Endothelial cell of umbilical vein (primary cell): ENCODE results near the gene ZNF407. TPM values are rescaled to one million over a fixed set of nuclear protein-coding genes. Genes with fewer than 3 reads are reported as not detected.

ENCODE experiments used
- BruUV-seq: library from RNA; stranded (reverse); fragments of 400-500 nt; replicated peaks from 2 replicates; lab custom pipeline; 2021; lab: Mats Ljungman, UMichigan
- CTCF ChIA-PET: fragments of 300-600, 350-600 bp; sonication (Branson Sonifier 250); formaldehyde crosslinking; loops from one replicate; lab custom pipeline; 2021; ENCODE audit warnings: antibody characterized with exemption, inconsistent platforms; lab: Charles Lee
- POLR2A ChIA-PET: fragments of 300-600, 350-600 bp; sonication (Branson Sonifier 250); formaldehyde crosslinking; loops from one replicate; lab custom pipeline; 2021; ENCODE audit warnings: antibody characterized with exemption, inconsistent platforms; lab: Charles Lee
- DNase-seq: peaks from one replicate; pipeline ENCODE4 v3.0.0-alpha.2; 2011; ENCODE audit warnings: low read depth, low spot score
- FAIRE-seq: peaks from 2 replicates; lab custom pipeline; 2011; peaks lifted over from hg19 to GRCh38; lab: Jason Lieb, UNC
- H2AFZ ChIP-seq: 2 replicates; pipeline ENCODE4 v1.6.0; 2012; ENCODE audit warnings: low read depth, low read length, control low read depth, inconsistent platforms
- H3K27ac ChIP-seq: 2 replicates; pipeline ENCODE4 v1.5.1; 2011; ENCODE audit warnings: low read depth, mild to moderate bottlenecking, control low read depth, low read length, moderate library complexity; ENCODE audit not compliant: insufficient read depth
- H3K27me3 ChIP-seq, 2 experiments: 2 replicates each; pipeline versions ENCODE4 v1.6.0 to v1.6.1; 2011; ENCODE audit warnings: low read length in 2 of 2, mixed read lengths in 1 of 2; ENCODE audit not compliant: control insufficient read depth in 2 of 2, insufficient read depth in 2 of 2
- H3K36me3 ChIP-seq, 2 experiments: 2 replicates in 1 of 2; 3 replicates in 1 of 2; pipeline ENCODE4 v1.5.1; 2011; ENCODE audit warnings: low read length in 2 of 2, mild to moderate bottlenecking in 1 of 2, moderate library complexity in 1 of 2; ENCODE audit not compliant: control insufficient read depth in 2 of 2, insufficient read depth in 2 of 2; ENCODE audit errors: extremely low read depth in 1 of 2
- H3K4me1 ChIP-seq: 3 replicates; pipeline ENCODE4 v1.5.1; 2011; ENCODE audit warnings: mild to moderate bottlenecking, low read length; ENCODE audit not compliant: control insufficient read depth, insufficient read depth; ENCODE audit errors: extremely low read depth
- H3K4me2 ChIP-seq: 2 replicates; pipeline ENCODE4 v1.6.1; 2011; ENCODE audit warnings: low read length, control low read depth, mixed read lengths; ENCODE audit not compliant: insufficient read depth
- H3K4me3 ChIP-seq, 3 experiments: fragments of 200-600 bp in 1 of 3; sonication (generic), shearing (Covaris generic) in 1 of 3; replicated peaks in 1 of 3; 2 replicates each; pipeline ENCODE4 v1.5.1; 2011 to 2016; ENCODE audit warnings: control low read depth in 3 of 3, low read length in 3 of 3, mild to moderate bottlenecking in 2 of 3, inconsistent platforms in 1 of 3, low read depth in 1 of 3, moderate library complexity in 1 of 3; ENCODE audit not compliant: insufficient read depth in 1 of 3
- H3K79me2 ChIP-seq: 2 replicates; pipeline ENCODE4 v1.6.0; 2012; ENCODE audit warnings: low read length, inconsistent platforms; ENCODE audit not compliant: control insufficient read depth, insufficient read depth
- H3K9ac ChIP-seq: replicated peaks from 2 replicates; pipeline ENCODE3; 2011; ENCODE audit warnings: low read length, control low read depth; ENCODE audit not compliant: insufficient read depth; ENCODE audit errors: extremely low read depth
- H3K9me1 ChIP-seq: replicated peaks from 3 replicates; pipeline ENCODE4 v1.6.0; 2011; ENCODE audit warnings: mild to moderate bottlenecking, low read length; ENCODE audit not compliant: control insufficient read depth, insufficient read depth; ENCODE audit errors: extremely low read depth
- H3K9me3 ChIP-seq: replicated peaks from 2 replicates; pipeline ENCODE4 v1.5.1; 2012; ENCODE audit warnings: low read length, inconsistent platforms; ENCODE audit not compliant: control insufficient read depth, insufficient read depth
- H4K20me1 ChIP-seq: replicated peaks from 2 replicates; pipeline ENCODE3; 2011; ENCODE audit warnings: mild to moderate bottlenecking, low read length; ENCODE audit not compliant: control insufficient read depth, insufficient read depth; ENCODE audit errors: extremely low read depth
- EZH2 ChIP-seq: IDR thresholded peaks from 2 replicates; pipeline ENCODE4 v1.6.1; 2012; ENCODE audit warnings: borderline replicate concordance, low read depth, mild to moderate bottlenecking, moderate library complexity, low read length, inconsistent platforms; ENCODE audit not compliant: severe bottlenecking
- FOS ChIP-seq: IDR thresholded peaks from 2 replicates; pipeline ENCODE4 v1.6.1; 2011; ENCODE audit warnings: mild to moderate bottlenecking, low read length, moderate library complexity, borderline replicate concordance; ENCODE audit not compliant: insufficient read depth
- GATA2 ChIP-seq: IDR thresholded peaks from 2 replicates; pipeline ENCODE4 v1.7.0; 2011; ENCODE audit warnings: low read depth, mild to moderate bottlenecking, moderate library complexity, mixed read lengths, low read length; ENCODE audit not compliant: insufficient read length, insufficient read depth
- JUN ChIP-seq: IDR thresholded peaks from 2 replicates; pipeline ENCODE4 v1.6.1; 2011; ENCODE audit warnings: borderline replicate concordance, low read depth; ENCODE audit not compliant: insufficient read length, insufficient read depth
- MYC ChIP-seq: IDR thresholded peaks from one replicate; pipeline ENCODE4 v1.6.1; 2011; ENCODE audit warnings: mild to moderate bottlenecking, low read depth, low read length
- POLR2A ChIP-seq: IDR thresholded peaks from 2 replicates; pipeline ENCODE4 v1.6.1; 2012; ENCODE audit warnings: low read depth, mild to moderate bottlenecking, control low read depth, low read length
- POLR2AphosphoS5 ChIP-seq: IDR thresholded peaks from 2 replicates; pipeline ENCODE4 v1.6.1; 2012; ENCODE audit warnings: low read depth, mild to moderate bottlenecking, control low read depth, low read length, moderate library complexity; ENCODE audit not compliant: insufficient read depth
- dilution Hi-C: fragments of 300-500 bp; cut with MboI; formaldehyde crosslinking; loops from one replicate; pipeline ENCODE4 v1.15.0; 2019; ENCODE audit warnings: low sequenced_read_pairs; ENCODE audit not compliant: extremely low pct_ligation_motif_present
- intact Hi-C: fragments of 100-400 bp; cut with micrococcal nuclease; formaldehyde crosslinking; loops from one replicate; pipeline ENCODE4 v1.10.0; 2022
- polyA plus RNA-seq, 4 experiments: library from polyadenylated mRNA; depleted of rRNA in 3 of 4; stranded (reverse) in 3 of 4; unstranded in 1 of 4; fragments of >200 nt; gene quantifications; 2 replicates each; pipeline versions ENCODE4 v1.2.1 to v1.2.3, GENCODE V29; 2011 to 2012; ENCODE audit warnings: missing spikeins in 1 of 4
- total RNA-seq: library from RNA; stranded (reverse); gene quantifications from 2 replicates; pipeline ENCODE4 v1.2.3, GENCODE V29; 2021
- TF ChIP-seq, protein P1 (sequence below), 2 donors: IDR thresholded peaks; 1 replicate in 1 of 2; 2 replicates in 1 of 2; pipeline ENCODE4 v1.5.1; 2011; ENCODE audit warnings: low read length in 2 of 2, mild to moderate bottlenecking in 2 of 2, moderate library complexity in 2 of 2, control low read depth in 1 of 2, inconsistent platforms in 1 of 2, low read depth in 1 of 2; ENCODE audit not compliant: insufficient read depth in 1 of 2; ENCODE audit errors: extremely low read depth in 1 of 2
- TF ChIP-seq, protein P2 (sequence below): IDR thresholded peaks from 2 replicates; pipeline ENCODE4 v1.6.1; 2011; ENCODE audit not compliant: insufficient read depth, insufficient read length

The ZNF407 gene
- total and polyA plus RNA-seq, 2 donors (not counting 3 experiments of a cell fraction or from before 2014, with no cell fraction given), result 3.8 to 20.1 TPM

DNA sequence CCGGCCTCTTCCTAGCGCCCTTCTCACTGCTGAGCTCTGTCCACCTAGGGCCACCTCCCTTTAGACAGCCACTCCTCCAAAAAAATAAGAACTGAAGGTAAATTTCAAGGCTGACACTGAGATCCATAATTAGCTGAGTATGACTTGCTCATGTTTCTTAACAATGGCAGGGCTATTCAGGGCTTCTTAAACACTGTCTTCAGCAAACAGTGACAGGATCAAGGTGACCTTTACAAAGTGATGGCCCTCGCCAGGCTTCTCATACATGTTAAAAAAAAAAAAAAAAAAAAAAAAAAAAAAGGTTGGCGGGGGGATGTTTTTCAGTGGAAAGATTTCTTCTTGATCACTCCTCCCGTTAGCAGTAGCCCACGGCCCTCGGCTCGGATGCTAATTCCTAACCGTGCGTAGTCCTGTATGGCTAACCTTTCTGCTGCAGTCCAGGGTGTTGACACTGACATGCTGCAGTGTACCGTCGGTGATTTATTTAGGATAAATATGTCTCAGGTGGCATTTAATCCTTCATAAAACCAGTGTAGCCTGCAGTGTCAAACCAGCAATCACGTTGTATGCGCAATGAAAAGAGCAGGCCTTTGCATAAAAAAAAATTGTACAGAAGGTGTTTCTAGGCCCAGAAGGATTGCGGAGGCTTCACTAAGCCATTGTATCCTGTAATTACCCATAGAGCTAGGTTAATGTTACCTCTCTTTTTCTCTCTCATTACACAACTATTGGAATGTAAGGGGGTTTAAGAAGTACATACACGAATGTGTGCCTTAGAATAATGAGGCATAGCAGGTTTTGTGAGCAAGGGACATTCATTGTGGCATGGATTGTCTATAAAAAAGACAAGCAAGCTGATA is 468.6 kb downstream of the ZNF407 start:
- Histone ChIP-seq H3K9ac (no peak overlapping the region), H3K27me3 (no peaks in the 10 kb centered on the region), H3K79me2 (no peaks in the 10 kb centered on the region), H4K20me1 (no peaks in the 10 kb centered on the region), H3K4me2 (no peak overlapping the region), H2AFZ (no peak overlapping the region), H3K9me1 (no peaks in the 10 kb centered on the region), H3K4me1 (peaks cover 34% of the 10 kb centered on the region), H3K27ac (no peak overlapping the region), H3K36me3 (no peaks in the 10 kb centered on the region), H3K4me3 (no peak overlapping the region), H3K9me3 (no peaks in the 10 kb centered on the region)
- ChIA-PET CTCF (interaction anchor here (0.7 to 1.1 kb wide), 2 partner anchors 24 to 26 kb away, joined by 3 read pairs; no protein-coding TSS in a partner anchor), POLR2A (no interaction called here)
- BruUV-seq, result no TSS peak
- TF ChIP-seq POLR2A (no peak), GATA2 (no peak), POLR2AphosphoS5 (no peak), JUN (no peak), EZH2 (no peak), FOS (no peak), MYC (no peak)
- TF ChIP-seq, protein P1, sequence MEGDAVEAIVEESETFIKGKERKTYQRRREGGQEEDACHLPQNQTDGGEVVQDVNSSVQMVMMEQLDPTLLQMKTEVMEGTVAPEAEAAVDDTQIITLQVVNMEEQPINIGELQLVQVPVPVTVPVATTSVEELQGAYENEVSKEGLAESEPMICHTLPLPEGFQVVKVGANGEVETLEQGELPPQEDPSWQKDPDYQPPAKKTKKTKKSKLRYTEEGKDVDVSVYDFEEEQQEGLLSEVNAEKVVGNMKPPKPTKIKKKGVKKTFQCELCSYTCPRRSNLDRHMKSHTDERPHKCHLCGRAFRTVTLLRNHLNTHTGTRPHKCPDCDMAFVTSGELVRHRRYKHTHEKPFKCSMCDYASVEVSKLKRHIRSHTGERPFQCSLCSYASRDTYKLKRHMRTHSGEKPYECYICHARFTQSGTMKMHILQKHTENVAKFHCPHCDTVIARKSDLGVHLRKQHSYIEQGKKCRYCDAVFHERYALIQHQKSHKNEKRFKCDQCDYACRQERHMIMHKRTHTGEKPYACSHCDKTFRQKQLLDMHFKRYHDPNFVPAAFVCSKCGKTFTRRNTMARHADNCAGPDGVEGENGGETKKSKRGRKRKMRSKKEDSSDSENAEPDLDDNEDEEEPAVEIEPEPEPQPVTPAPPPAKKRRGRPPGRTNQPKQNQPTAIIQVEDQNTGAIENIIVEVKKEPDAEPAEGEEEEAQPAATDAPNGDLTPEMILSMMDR (IDR thresholded peaks at IDR 0.05; ENCODE audit: extremely low read depth in 1 of 2, insufficient read depth in 1 of 2, low read depth in 1 of 2, low read length in 2 of 2), result no peak
- TF ChIP-seq, protein P2, sequence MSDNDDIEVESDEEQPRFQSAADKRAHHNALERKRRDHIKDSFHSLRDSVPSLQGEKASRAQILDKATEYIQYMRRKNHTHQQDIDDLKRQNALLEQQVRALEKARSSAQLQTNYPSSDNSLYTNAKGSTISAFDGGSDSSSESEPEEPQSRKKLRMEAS, result no peak
- DNase-seq (no peak), FAIRE-seq (no peak)
- intact Hi-C loops, result no loop called here
- dilution Hi-C loops, result no loop called here
